ENCODE measurements around the gene TRAPPC12.

GRCh38 chr2:3469486-3469885 lies 90.0 kb downstream of the TRAPPC12 start:
- TF ChIP-seq EP300 (conservative IDR thresholded peaks at IDR 0.05; ENCODE audit: poor library complexity, severe bottlenecking) (no peak), RAD21 (conservative IDR thresholded peaks at IDR 0.05) (no peak), EZH2 (IDR thresholded peaks at IDR 0.05; ENCODE audit: borderline replicate concordance, insufficient read depth, low read length, poor library complexity, severe bottlenecking) (no peak), MXI1 (conservative IDR thresholded peaks at IDR 0.05; ENCODE audit: poor library complexity, severe bottlenecking) (no peak)
- TF ChIP-seq, protein P1, sequence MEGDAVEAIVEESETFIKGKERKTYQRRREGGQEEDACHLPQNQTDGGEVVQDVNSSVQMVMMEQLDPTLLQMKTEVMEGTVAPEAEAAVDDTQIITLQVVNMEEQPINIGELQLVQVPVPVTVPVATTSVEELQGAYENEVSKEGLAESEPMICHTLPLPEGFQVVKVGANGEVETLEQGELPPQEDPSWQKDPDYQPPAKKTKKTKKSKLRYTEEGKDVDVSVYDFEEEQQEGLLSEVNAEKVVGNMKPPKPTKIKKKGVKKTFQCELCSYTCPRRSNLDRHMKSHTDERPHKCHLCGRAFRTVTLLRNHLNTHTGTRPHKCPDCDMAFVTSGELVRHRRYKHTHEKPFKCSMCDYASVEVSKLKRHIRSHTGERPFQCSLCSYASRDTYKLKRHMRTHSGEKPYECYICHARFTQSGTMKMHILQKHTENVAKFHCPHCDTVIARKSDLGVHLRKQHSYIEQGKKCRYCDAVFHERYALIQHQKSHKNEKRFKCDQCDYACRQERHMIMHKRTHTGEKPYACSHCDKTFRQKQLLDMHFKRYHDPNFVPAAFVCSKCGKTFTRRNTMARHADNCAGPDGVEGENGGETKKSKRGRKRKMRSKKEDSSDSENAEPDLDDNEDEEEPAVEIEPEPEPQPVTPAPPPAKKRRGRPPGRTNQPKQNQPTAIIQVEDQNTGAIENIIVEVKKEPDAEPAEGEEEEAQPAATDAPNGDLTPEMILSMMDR (IDR thresholded peaks at IDR 0.05; ENCODE audit: poor library complexity, severe bottlenecking): no peak
